ENCODE measurements around the gene ABCB6.

Gene ABCB6

GRCh38 chr2:219168932-219169331 is 49.8 kb downstream of the ABCB6 start:
- DNase-seq (ENCODE audit: low read depth) = no peak

GRCh38 chr2:219168526-219168925 is 50.2 kb downstream of the ABCB6 start:
- no peak for DNase-seq (ENCODE audit: low read depth)

- DNase-seq (ENCODE audit: low read depth) = no peak
Measured at GRCh38 chr2:219167997-219168396, 50.8 kb downstream of the ABCB6 start.

- DNase-seq (ENCODE audit: low read depth) = no peak
Measured at GRCh38 chr2:219165058-219165911, 53.5 kb downstream of the ABCB6 start.

GRCh38 chr2:219163156-219163555 is 55.6 kb downstream of the ABCB6 start:
- no peak for DNase-seq (ENCODE audit: low read depth)

GRCh38 chr2:219161097-219161496 is 57.7 kb downstream of the ABCB6 start:
- DNase-seq (ENCODE audit: low read depth) = no peak

GRCh38 chr2:219160186-219161017 is 58.4 kb downstream of the ABCB6 start, which contains the start of gene NHEJ1:
Gene NHEJ1 (minus strand): TSS chr2:219160815. CDS start chr2:219158362, 2,453 bp downstream.
- DNase-seq (ENCODE audit: low read depth) = peak; percentile 60
